Hepatocyte (in vitro differentiated cells): ENCODE measurements around the gene ADGRB3.

Source experiments
- EZH2 ChIP-seq: fragments of 200-600 bp; sonication (generic); IDR thresholded peaks from 2 replicates; pipeline ENCODE4 v1.6.1; 2016; ENCODE audit warnings: antibody characterized with exemption, mild to moderate bottlenecking, borderline replicate concordance
- EZH2phosphoT487 ChIP-seq: fragments of 200-600 bp; sonication (generic); IDR thresholded peaks from one replicate; pipeline ENCODE4 v1.6.1; 2018; ENCODE audit warnings: antibody characterized with exemption, mild to moderate bottlenecking, low read depth, moderate library complexity; ENCODE audit not compliant: unreplicated experiment, severe bottlenecking
- TF ChIP-seq, protein P1 (sequence below): fragments of 200-600 bp; sonication (generic); IDR thresholded peaks from 2 replicates; pipeline ENCODE4 v1.5.1; 2016; ENCODE audit warnings: antibody characterized with exemption, mild to moderate bottlenecking; ENCODE audit not compliant: poor library complexity

DNA sequence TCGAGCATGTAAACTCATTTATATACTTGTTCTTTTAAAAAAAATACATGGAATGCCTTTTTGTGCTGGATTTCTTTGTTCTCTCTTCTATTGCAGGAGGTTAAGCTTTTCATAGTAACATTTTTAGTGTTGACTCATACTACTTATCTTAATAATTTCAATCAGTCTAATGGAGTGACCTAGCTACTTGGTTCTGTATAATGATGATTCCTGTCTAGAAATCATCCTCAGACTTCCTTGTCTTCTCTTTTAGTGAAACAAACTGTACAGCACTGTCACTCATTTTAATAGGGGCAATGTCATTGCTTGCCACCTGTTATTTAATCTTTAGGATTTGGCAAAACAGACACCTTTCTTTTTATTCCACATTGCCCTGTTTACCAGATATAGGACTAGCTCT, 62.3 kb downstream of the ADGRB3 start:
- TF ChIP-seq, protein P1, sequence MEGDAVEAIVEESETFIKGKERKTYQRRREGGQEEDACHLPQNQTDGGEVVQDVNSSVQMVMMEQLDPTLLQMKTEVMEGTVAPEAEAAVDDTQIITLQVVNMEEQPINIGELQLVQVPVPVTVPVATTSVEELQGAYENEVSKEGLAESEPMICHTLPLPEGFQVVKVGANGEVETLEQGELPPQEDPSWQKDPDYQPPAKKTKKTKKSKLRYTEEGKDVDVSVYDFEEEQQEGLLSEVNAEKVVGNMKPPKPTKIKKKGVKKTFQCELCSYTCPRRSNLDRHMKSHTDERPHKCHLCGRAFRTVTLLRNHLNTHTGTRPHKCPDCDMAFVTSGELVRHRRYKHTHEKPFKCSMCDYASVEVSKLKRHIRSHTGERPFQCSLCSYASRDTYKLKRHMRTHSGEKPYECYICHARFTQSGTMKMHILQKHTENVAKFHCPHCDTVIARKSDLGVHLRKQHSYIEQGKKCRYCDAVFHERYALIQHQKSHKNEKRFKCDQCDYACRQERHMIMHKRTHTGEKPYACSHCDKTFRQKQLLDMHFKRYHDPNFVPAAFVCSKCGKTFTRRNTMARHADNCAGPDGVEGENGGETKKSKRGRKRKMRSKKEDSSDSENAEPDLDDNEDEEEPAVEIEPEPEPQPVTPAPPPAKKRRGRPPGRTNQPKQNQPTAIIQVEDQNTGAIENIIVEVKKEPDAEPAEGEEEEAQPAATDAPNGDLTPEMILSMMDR: no peak
- TF ChIP-seq EZH2 (no peak), EZH2phosphoT487 (no peak)
